ENCODE measurements around the gene UFSP1.
A peak's percentile ranks its signal among the peaks of the same experiment; 100 is the strongest.

UFSP1 gene

DNA sequence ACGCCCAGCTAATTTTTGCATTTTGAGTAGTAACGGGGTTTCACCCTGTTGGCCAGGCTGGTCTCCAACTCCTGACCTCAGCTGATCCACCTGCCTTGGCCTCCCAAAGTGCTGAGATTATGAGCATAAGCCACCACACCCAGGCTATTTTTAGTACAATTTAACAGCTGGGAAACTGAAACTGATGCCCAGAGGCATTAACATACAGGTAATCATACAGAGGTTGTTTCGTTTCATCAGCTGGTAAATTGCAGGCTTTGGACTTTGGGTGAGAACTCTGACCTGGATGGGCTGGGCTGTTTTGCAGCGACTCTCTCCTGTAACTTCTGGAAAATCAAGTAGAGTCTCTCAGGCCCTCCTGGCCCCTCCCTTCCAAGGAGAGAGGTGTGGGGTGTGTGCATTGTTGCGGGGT is 12.4 kb upstream of the UFSP1 start:
- peaks cover 0 to 58% of the 10 kb centered on the region in 2 donors for H3K27me3 ChIP-seq
- peaks cover 0 to 8% (median 6%) of the 10 kb centered on the region in 4 donors for H3K4me1 ChIP-seq
- H3K4me3 ChIP-seq = no peak overlapping the region
- no peaks in the 10 kb centered on the region for H3K36me3 ChIP-seq
- intact Hi-C loops (cut with DNase I; ENCODE audit: low total_unique reads) = no loop called here
- no peak for DNase-seq
- no peak overlapping the region for H3K27ac ChIP-seq
- no peaks in the 10 kb centered on the region for H3K9me3 ChIP-seq
- no peak for TF ChIP-seq CTCF (IDR thresholded peaks at IDR 0.05)

GRCh38 chr7:100900978-100901377 is 11.5 kb upstream of the UFSP1 start:
- no peaks in the 10 kb centered on the region for H3K9me3 ChIP-seq
- H3K27ac ChIP-seq = no peak overlapping the region
- H3K4me3 ChIP-seq = no peak overlapping the region
- no peak for DNase-seq
- no peak for TF ChIP-seq CTCF (IDR thresholded peaks at IDR 0.05)
- H3K4me1 ChIP-seq = peaks cover 0 to 18% (median 14%) of the 10 kb centered on the region in 4 donors
- H3K27me3 ChIP-seq = peaks cover 0 to 66% of the 10 kb centered on the region in 2 donors
- intact Hi-C loops (cut with DNase I; ENCODE audit: low total_unique reads) = no loop called here
- no peaks in the 10 kb centered on the region for H3K36me3 ChIP-seq

DNA sequence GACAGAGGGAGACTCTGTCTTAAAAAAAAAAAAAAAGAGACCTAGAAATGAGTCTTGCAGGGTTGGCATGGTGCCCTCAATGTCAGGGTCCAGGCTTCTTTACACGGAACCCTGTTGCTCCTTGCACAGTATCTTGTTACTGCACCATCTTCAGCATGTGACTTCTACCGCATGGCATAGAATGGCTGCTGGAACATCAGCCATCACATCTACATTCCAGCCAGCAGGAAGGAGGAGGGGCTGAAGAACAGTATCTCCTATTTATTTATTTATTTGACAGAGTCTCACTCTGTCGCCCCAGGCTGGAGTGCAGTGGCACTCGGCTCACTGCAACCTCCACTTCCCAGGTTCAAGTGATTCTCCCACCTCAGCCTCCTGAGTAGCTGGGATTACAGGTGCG is 9.9 kb upstream of the UFSP1 start:
- peaks cover 0 to 33% (median 29%) of the 10 kb centered on the region in 4 donors for H3K4me1 ChIP-seq
- no peak for DNase-seq
- no peak overlapping the region for H3K27ac ChIP-seq
- no peaks in the 10 kb centered on the region for H3K9me3 ChIP-seq
- intact Hi-C loops (cut with DNase I; ENCODE audit: low total_unique reads) = loop anchor here (10.0 kb wide), 1 partner anchor 265 kb away; the partner anchor contains the start of gene VGF
- no peak for TF ChIP-seq CTCF (IDR thresholded peaks at IDR 0.05)
- H3K36me3 ChIP-seq = no peaks in the 10 kb centered on the region
- H3K4me3 ChIP-seq = no peak overlapping the region
- H3K27me3 ChIP-seq = peaks cover 0 to 79% of the 10 kb centered on the region in 2 donors

GRCh38 chr7:100897772-100898454 is 8.4 kb upstream of the UFSP1 start:
- TF ChIP-seq CTCF (IDR thresholded peaks at IDR 0.05) = no peak
- no peak overlapping the region for H3K27ac ChIP-seq
- H3K4me1 ChIP-seq = peaks cover 0 to 33% (median 30%) of the 10 kb centered on the region in 4 donors

GRCh38 chr7:100896732-100897608 is 7.5 kb upstream of the UFSP1 start:
- no peak overlapping the region for H3K27ac ChIP-seq
- H3K4me1 ChIP-seq = peaks cover 0 to 33% (median 30%) of the 10 kb centered on the region in 4 donors
- H3K9me3 ChIP-seq = no peaks in the 10 kb centered on the region
- peaks cover 0 to 81% of the 10 kb centered on the region in 2 donors for H3K27me3 ChIP-seq
- H3K4me3 ChIP-seq = peak overlapping the region; percentile 26 to 40
- DNase-seq = no peak
- H3K36me3 ChIP-seq = no peaks in the 10 kb centered on the region
- intact Hi-C loops (cut with DNase I; ENCODE audit: low total_unique reads) = loop anchor here (2.0 to 10.0 kb wide), 2 partner anchors 162 to 268 kb away; partner anchors contain the start of gene VGF
- TF ChIP-seq CTCF (IDR thresholded peaks at IDR 0.05) = peak; percentile 69 to 72

More at GRCh38 chr7:100897772-100898454, 8.4 kb upstream of the UFSP1 start:
- H3K9me3 ChIP-seq = no peaks in the 10 kb centered on the region
- intact Hi-C loops (cut with DNase I; ENCODE audit: low total_unique reads) = loop anchor here (2.0 to 10.0 kb wide), 2 partner anchors 161 to 267 kb away; partner anchors contain the start of gene VGF
- no peak for DNase-seq
- H3K27me3 ChIP-seq = peaks cover 0 to 88% of the 10 kb centered on the region in 2 donors
- H3K4me3 ChIP-seq = no peak overlapping the region
- no peaks in the 10 kb centered on the region for H3K36me3 ChIP-seq
